Left ventricle myocardium inferior (tissue), 1 donor: Measurements from ENCODE around the gene ZPBP2. TPM values are rescaled to one million over a fixed set of nuclear protein-coding genes. Genes with fewer than 3 reads are reported as not detected.
"Not testable (repeated sequence)": the region's sequence is repeated elsewhere in the genome, so short reads cannot be mapped to it uniquely, and the experiment has no call there.

Experiments used
- DNase-seq: peaks from one replicate; pipeline ENCODE4 v3.0.0-alpha.2; 2020
- H3K27ac ChIP-seq: fragments of 200-600 bp; replicated peaks from 2 replicates; pipeline ENCODE4 v1.8.0; 2021
- H3K27me3 ChIP-seq: fragments of 200-600 bp; 2 replicates; pipeline ENCODE4 v1.8.0; 2021; ENCODE audit warnings: low read depth
- H3K36me3 ChIP-seq: fragments of 200-600 bp; 2 replicates; pipeline ENCODE4 v1.8.0; 2021
- H3K4me1 ChIP-seq: fragments of 200-600 bp; 2 replicates; pipeline ENCODE4 v1.8.0; 2021
- H3K4me3 ChIP-seq: fragments of 200-600 bp; 2 replicates; pipeline ENCODE4 v1.8.0; 2021; ENCODE audit warnings: mild to moderate bottlenecking, moderate library complexity
- H3K9me3 ChIP-seq: fragments of 200-600 bp; replicated peaks from 2 replicates; pipeline ENCODE4 v1.8.0; 2021
- intact Hi-C: fragments of 100-400 bp; cut with micrococcal nuclease; formaldehyde crosslinking; loops from one replicate; pipeline ENCODE4 v1.11.0; 2022
- total RNA-seq: library from RNA; stranded (reverse); fragmentation: NEBNext Ultra II Directional; extraction: Animal tissue kit (Norgen Biotek cat#: 25700); gene quantifications from one replicate; pipeline ENCODE4 v1.2.1, GENCODE V29; 2021
- TF ChIP-seq, protein P1 (sequence below): fragments of 200-600 bp; IDR thresholded peaks from 2 replicates; pipeline ENCODE4 v1.8.0; 2021; ENCODE audit warnings: antibody characterized with exemption, mild to moderate bottlenecking, borderline replicate concordance
- donor health status: DM: no; HTN: yes; CAD: no; lungs with severe emphysema.

ZPBP2 gene
- total RNA-seq, 1 donor from 2014 or later: not detected

- intact Hi-C loops: no loop called here
- Histone ChIP-seq H3K4me1 (peaks cover 9% of the 10 kb centered on the region), H3K36me3 (no peaks in the 10 kb centered on the region), H3K9me3 (no peaks in the 10 kb centered on the region), H3K27ac (no peak overlapping the region), H3K27me3 (peaks cover 73% of the 10 kb centered on the region), H3K4me3 (no peak overlapping the region)
- TF ChIP-seq, protein P1, sequence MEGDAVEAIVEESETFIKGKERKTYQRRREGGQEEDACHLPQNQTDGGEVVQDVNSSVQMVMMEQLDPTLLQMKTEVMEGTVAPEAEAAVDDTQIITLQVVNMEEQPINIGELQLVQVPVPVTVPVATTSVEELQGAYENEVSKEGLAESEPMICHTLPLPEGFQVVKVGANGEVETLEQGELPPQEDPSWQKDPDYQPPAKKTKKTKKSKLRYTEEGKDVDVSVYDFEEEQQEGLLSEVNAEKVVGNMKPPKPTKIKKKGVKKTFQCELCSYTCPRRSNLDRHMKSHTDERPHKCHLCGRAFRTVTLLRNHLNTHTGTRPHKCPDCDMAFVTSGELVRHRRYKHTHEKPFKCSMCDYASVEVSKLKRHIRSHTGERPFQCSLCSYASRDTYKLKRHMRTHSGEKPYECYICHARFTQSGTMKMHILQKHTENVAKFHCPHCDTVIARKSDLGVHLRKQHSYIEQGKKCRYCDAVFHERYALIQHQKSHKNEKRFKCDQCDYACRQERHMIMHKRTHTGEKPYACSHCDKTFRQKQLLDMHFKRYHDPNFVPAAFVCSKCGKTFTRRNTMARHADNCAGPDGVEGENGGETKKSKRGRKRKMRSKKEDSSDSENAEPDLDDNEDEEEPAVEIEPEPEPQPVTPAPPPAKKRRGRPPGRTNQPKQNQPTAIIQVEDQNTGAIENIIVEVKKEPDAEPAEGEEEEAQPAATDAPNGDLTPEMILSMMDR: no peak
- no peak for DNase-seq
Measured at GRCh38 chr17:39868554-39868942, 546 bp downstream of the ZPBP2 start.

GRCh38 chr17:39870776-39871175 lies 2.8 kb downstream of the ZPBP2 start:
- intact Hi-C loops: no loop called here
- Histone ChIP-seq H3K4me1 (no peaks in the 10 kb centered on the region), H3K4me3 (no peak overlapping the region), H3K36me3 (no peaks in the 10 kb centered on the region), H3K27ac (no peak overlapping the region), H3K27me3 (peaks cover 71% of the 10 kb centered on the region), H3K9me3 (no peaks in the 10 kb centered on the region)
- DNase-seq: no peak
- TF ChIP-seq, protein P1: no peak

- intact Hi-C loops: no loop called here
- Histone ChIP-seq H3K4me3 (no peak overlapping the region), H3K36me3 (no peaks in the 10 kb centered on the region), H3K4me1 (no peaks in the 10 kb centered on the region), H3K9me3 (no peaks in the 10 kb centered on the region), H3K27ac (no peak overlapping the region), H3K27me3 (peaks cover 71% of the 10 kb centered on the region)
- TF ChIP-seq, protein P1: no peak
- no peak for DNase-seq
Measured at GRCh38 chr17:39871801-39872200, 3.8 kb downstream of the ZPBP2 start.

- TF ChIP-seq, protein P1: peak; percentile 43
- intact Hi-C loops: no loop called here
- DNase-seq: no peak
- Histone ChIP-seq H3K36me3 (no peaks in the 10 kb centered on the region), H3K27ac (no peak overlapping the region), H3K9me3 (no peaks in the 10 kb centered on the region), H3K4me1 (no peaks in the 10 kb centered on the region), H3K27me3 (peaks cover 71% of the 10 kb centered on the region), H3K4me3 (no peak overlapping the region)
Measured at GRCh38 chr17:39872751-39873150, 4.7 kb downstream of the ZPBP2 start.

GRCh38 chr17:39886102-39886501 lies 18.1 kb downstream of the ZPBP2 start:
- H3K4me3 ChIP-seq, DNase-seq, H3K36me3 ChIP-seq, H3K9me3 ChIP-seq, H3K27ac ChIP-seq, intact Hi-C loops, H3K4me1 ChIP-seq: not testable (repeated sequence)
- peaks cover 77% of the 10 kb centered on the region for H3K27me3 ChIP-seq

GRCh38 chr17:39887078-39887477 lies 19.1 kb downstream of the ZPBP2 start:
- TF ChIP-seq, protein P1: no peak
- Histone ChIP-seq H3K27me3 (peaks cover 87% of the 10 kb centered on the region), H3K9me3 (no peaks in the 10 kb centered on the region), H3K4me1 (no peaks in the 10 kb centered on the region), H3K27ac (no peak overlapping the region), H3K36me3 (no peaks in the 10 kb centered on the region), H3K4me3 (no peak overlapping the region)
- no peak for DNase-seq
- intact Hi-C loops: no loop called here
